Urothelium cell line (cell line): Measurements from ENCODE around the gene FBXL15.

ENCODE experiments used
- DNase-seq: peaks from one replicate; pipeline ENCODE4 v3.0.0; 2011; ENCODE audit warnings: low spot score, mixed read lengths
- FAIRE-seq: peaks from 2 replicates; lab custom pipeline; 2011; peaks lifted over from hg19 to GRCh38; lab: Jason Lieb, UNC

The FBXL15 gene

DNA sequence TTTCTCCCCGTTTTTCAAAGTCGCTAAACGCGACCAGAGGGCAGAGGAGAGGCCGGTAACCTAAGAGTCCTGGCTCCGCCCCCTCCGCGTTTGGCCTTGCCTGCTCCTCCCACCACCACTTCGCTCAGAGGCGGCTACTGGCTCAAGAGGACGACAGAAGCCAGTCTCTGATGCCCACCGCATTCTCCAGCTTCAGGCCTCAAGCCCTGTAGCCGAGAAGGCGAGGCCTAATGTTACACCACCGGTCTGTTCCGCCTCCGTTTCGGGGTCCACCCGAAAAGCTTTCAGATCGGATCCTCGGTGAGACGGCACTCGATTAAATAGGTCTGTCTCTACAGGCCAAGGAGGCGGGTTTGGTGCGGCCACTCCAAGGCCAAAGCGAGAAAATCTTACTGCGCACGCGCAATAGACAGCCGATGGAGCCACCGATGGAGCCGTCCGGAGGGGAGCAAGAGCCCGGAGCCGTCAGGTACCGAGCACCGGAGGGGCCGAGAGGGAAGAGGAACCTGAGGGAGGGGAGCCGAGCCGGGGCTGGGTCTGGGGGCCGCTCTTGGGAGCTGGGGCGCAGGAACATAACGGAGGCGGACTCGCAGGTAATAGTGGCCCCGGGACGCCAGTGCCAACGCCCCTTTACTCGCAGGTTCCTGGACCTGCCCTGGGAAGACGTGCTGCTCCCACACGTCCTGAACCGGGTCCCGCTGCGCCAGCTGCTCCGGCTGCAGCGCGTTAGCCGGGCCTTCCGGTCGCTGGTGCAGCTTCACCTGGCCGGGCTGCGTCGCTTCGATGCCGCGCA is at the start of gene FBXL15:
Gene FBXL15 (plus strand): TSS at position 123 of the 793 bp plus-strand sequence. CDS start 294 bp downstream, at position 417.
- peak; percentile 96 for DNase-seq
- FAIRE-seq = peak; percentile 92

GRCh38 chr10:102371295-102371694 is 49.3 kb upstream of the FBXL15 start:
- FAIRE-seq = no peak

DNA sequence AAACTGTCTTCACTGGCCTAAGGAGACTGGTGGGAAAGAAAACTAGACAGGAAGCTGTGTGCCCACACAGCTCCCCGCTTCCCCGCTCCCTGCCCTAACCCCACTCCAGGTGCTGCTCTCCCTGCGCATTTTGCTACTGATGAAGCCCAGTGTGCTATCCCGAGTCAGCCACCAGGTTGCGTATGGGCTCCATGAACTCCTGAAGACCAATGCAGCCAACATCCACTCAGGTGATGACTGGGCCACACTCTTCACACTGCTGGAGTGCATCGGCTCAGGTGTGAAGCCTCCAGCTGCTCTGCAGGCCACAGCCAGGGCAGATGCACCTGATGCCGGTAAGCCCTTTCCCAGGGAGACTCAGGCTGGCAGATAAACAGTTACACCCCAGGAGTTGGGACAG is 45.4 kb upstream of the FBXL15 start:
- no peak for FAIRE-seq
- no peak for DNase-seq

More at GRCh38 chr10:102371295-102371694, 49.3 kb upstream of the FBXL15 start:
- DNase-seq = no peak

- no peak for DNase-seq
- FAIRE-seq = no peak
These were observed 44.8 kb upstream of the FBXL15 start for GRCh38 chr10:102375867-102376266.

- FAIRE-seq = no peak
- DNase-seq = no peak
These were observed 43.7 kb upstream of the FBXL15 start for GRCh38 chr10:102376901-102377300.

DNA sequence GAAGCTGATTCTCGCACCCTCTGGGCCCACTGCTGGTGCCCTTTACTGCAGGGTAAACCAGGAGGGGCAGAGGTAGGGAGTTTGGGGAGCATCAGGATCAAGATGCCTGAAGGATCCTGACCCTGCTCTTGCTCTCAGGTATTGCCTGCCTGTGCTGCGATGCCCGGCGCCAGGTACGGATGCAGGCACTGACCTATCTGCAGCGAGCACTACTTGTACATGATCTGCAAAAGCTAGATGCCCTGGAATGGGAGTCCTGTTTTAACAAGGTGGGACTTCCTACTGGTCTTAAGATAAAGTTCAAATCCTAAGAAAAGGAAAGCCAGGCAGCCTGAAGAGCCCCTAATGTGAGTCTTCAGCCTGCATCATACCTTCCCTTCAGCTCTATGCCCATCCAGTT is 41.3 kb upstream of the FBXL15 start:
- DNase-seq (no peak), FAIRE-seq (no peak)

DNA sequence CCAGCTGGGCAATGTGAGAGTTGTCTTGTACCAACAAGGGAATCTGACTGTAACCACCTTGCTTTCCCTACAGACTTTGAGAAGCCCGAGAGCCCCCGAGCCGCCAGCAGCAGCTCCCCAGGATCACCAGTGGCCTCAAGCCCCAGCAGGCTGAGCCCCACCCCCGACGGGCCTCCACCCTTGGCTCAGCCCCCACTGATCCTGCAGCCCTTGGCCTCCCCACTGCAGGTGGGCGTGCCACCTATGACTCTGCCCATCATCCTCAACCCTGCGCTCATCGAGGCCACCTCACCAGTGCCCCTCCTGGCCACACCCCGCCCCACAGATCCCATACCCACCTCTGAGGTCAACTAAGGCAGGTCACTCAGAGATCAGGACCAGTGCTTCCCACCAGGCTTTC is 38.7 kb upstream of the FBXL15 start:
- DNase-seq (no peak), FAIRE-seq (no peak)

DNA sequence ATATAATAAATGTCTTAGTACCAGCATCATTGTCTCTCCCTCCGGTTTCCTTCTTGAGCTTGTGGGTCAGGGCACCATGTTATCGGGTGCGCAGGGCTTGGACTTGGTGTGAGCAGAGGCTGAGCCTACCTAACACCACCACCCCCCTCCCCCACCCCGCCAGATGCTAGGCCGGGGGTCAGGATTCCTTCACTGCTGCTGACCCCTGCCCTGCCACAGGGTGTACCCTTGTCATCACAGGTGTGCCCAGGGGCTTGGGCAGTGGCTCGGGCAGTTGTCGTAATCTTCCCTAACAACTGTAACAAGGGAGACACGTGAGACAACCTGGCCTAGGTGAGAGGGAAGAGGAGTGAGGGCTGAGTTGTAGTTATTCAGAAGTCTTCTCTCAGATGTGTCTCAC is 37.8 kb upstream of the FBXL15 start:
- DNase-seq (no peak), FAIRE-seq (no peak)

GRCh38 chr10:102384053-102384452 is 36.6 kb upstream of the FBXL15 start:
- DNase-seq = no peak
- FAIRE-seq = no peak

DNA sequence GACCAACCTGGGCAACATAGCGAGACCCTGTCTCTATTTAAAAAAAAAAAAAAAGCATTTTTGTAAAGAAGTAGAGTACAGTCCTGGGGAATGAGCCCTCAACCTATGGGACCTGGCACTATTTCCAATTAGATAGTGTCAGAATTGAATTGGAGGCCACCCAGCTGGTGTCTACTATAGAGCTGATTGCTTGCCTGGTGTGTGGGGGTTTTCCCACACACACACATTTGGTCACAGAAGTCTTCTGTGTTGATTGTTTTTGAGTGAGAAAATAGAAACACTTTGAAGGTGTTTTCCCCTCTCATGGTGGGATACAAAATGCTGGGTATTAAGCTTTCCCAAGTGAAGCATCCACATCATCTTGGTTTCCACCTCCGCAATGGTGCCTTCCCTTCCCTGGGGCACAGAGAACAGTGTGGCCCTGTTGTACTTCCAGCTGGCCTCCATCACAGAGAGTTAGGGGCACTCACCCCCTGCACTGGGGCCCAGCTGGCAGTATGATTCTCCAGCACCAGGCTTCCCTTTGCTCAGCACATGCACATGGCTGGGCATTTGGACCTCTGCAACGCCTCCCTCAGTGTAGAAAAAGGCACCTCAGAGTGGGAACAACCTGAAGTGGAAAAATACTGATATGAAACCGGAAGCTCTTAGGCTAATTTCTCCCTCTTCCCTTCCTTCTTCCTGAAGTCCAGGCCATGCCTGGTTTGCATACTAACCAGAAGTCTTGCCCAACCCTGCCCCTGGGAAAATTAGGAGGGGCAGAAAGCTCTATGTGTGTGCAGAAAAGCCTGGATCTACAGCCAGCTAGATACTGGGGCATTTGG is 35.8 kb upstream of the FBXL15 start:
- FAIRE-seq (no peak), DNase-seq (no peak)

- DNase-seq (no peak), FAIRE-seq (no peak)
These were observed 30.7 kb upstream of the FBXL15 start for GRCh38 chr10:102389894-102390293.

- FAIRE-seq (no peak), DNase-seq (no peak)
These were observed 28.3 kb upstream of the FBXL15 start for GRCh38 chr10:102392306-102392705.

DNA sequence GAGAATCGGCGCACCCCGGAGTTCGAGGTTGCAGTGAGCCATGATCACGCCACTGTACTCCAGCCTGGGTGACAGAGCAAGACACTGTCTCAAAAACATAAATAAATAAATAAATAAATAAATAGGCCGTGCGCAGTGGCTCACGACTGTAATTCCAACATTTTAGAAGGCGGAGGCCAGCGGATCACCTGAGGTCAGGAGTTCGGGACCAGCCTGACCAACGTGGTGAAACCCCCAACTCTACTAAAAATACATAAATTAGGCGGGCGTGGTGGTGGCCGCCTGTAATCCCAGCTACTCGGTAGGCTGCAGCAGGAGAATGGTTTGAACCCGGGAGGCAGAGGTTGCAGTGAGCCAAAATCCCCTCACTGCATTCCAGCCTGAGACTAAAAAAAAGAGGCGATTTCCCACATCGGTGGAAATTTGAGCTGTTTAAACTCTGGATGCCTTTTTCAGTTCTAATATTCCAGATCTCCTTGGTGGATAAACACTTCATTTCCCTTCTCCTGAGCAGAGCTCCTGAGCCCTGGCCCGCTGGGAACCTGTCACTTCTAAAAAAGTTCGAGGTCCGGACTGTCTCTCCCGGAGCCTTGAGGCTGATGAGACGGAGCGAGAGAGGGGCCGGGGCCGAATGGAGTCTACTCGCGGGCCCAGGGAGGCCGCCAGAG is 27.1 kb upstream of the FBXL15 start:
- FAIRE-seq = no peak
- no peak for DNase-seq

DNA sequence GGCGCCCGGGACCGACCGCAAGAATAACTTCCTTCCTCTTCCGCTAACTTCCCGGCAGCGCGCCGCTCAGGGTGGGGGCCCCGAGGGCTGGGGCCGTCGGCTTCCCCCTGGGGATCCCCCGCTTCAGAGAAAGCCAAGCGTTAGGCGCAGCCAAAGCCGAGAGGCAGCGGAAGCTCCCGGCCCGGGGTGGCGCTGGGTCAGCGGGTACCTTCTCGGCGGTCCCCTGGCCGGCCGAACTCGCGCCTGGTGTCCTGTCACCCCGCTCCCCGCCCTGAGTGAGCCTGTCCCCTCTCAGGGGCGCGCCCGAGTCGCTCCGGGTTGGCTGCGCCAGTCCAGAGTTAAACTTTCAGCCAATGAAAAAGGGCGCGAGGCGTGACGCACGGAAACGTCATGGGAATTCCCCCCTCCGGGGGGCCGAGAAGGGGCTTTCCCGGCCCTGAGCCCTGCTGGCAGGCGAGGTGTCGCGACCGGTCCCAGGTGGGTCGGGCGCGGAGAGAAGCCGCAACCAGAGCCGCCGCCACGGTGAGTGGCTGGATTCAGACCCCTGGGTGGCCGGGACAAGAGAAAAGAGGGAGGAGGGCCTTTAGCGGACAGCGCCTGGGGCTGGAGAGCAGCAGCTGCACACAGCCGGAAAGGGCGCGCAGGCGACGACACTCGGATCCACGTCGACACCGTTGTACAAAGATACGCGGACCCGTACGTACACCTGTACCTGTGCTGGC is 26.4 kb upstream of the FBXL15 start:
- no peak for FAIRE-seq
- peak; percentile 93 for DNase-seq

- FAIRE-seq = no peak
- peak; percentile 37 for DNase-seq
These were observed 25.7 kb upstream of the FBXL15 start for GRCh38 chr10:102394801-102395399.

GRCh38 chr10:102395400-102396316 is 25.0 kb upstream of the FBXL15 start, which contains the start of gene NFKB2:
TSS of gene NFKB2 (plus strand) at chr10:102395705. CDS start at chr10:102395960, 255 bp downstream.
- DNase-seq = peak; percentile 90

DNA sequence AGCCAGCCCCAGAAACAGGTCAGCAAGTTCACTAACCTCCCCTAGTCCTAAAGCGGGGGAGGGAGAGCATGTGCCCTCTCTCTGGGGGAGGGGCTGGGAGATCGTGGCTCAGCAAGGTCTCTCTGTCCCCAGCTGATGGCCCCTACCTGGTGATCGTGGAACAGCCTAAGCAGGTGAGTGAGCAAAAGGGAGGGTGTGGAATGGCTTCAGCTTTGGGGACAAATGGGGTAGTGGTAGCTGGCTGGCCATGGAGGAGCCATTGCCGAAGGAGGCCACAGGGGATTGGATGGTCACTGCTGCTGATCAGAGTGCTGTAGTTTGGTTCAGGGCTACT is 24.4 kb upstream of the FBXL15 start:
- DNase-seq (no peak), FAIRE-seq (no peak)

More at GRCh38 chr10:102395400-102396316, 25.0 kb upstream of the FBXL15 start, which contains the start of gene NFKB2:
- no peak for FAIRE-seq

DNA sequence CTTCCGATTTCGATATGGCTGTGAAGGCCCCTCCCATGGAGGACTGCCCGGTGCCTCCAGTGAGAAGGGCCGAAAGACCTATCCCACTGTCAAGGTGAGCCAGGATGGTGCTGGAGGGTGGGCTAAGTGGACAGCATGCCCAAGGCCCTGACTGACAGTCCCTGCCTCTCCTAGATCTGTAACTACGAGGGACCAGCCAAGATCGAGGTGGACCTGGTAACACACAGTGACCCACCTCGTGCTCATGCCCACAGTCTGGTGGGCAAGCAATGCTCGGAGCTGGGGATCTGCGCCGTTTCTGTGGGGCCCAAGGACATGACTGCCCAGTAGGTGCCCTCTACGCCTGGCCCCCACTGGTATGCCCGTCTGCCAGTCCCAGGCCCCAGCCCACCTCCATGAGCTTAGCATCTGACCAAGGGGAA is 23.9 kb upstream of the FBXL15 start:
- FAIRE-seq = no peak
- no peak for DNase-seq
